LNCaP clone FGC (cell line): ENCODE results near the gene SIRPB2.

Experiments used
- DNase-seq: peaks from one replicate; pipeline ENCODE4 v3.0.0-alpha.2; 2011; ENCODE audit warnings: low read depth
- H3K4me3 ChIP-seq: 2 replicates; pipeline ENCODE4 v1.5.1; 2011; ENCODE audit warnings: mild to moderate bottlenecking, low read depth, low read length, control low read depth
- CTCF ChIP-seq: IDR thresholded peaks from 2 replicates; pipeline ENCODE4 v1.5.1; 2012; ENCODE audit warnings: mild to moderate bottlenecking; ENCODE audit not compliant: control insufficient read depth, insufficient read depth; ENCODE audit errors: extremely low read depth

SIRPB2 gene

GRCh38 chr20:1491281-1491840 is at the start of gene SIRPB2:
TSS of gene SIRPB2 (minus strand) at chr20:1491420. CDS start at chr20:1491359, 61 bp downstream.
- TF ChIP-seq CTCF: no peak
- no peak for DNase-seq
- H3K4me3 ChIP-seq: no peak within 1 kb of the TSS

- no peak for TF ChIP-seq CTCF
- no peak overlapping the region for H3K4me3 ChIP-seq
- no peak for DNase-seq
These were observed 48.7 kb upstream of the SIRPB2 start for GRCh38 chr20:1539816-1540419.

GRCh38 chr20:1538655-1539054 is 47.4 kb upstream of the SIRPB2 start:
- TF ChIP-seq CTCF: no peak
- no peak for DNase-seq
- no peak overlapping the region for H3K4me3 ChIP-seq

- no peak overlapping the region for H3K4me3 ChIP-seq
- no peak for TF ChIP-seq CTCF
- no peak for DNase-seq
These were observed 46.5 kb upstream of the SIRPB2 start for GRCh38 chr20:1537731-1538058.

GRCh38 chr20:1536893-1537730 is 45.9 kb upstream of the SIRPB2 start:
- TF ChIP-seq CTCF: no peak
- H3K4me3 ChIP-seq: no peak overlapping the region
- no peak for DNase-seq

GRCh38 chr20:1535420-1536175 is 44.4 kb upstream of the SIRPB2 start:
- H3K4me3 ChIP-seq: no peak overlapping the region
- DNase-seq: no peak
- TF ChIP-seq CTCF: no peak
